HG02642 (cell line): ENCODE data around the gene HERC4.
"Not testable (repeated sequence)": the region's sequence is repeated elsewhere in the genome, so short reads cannot be mapped to it uniquely, and the experiment has no call there.

Experiments used
- ATAC-seq: cut with Tn5 transposase; IDR thresholded peaks from one replicate; pipeline ENCODE4 v1.9.1; 2021; ENCODE audit warnings: mild to moderate bottlenecking; ENCODE audit not compliant: unreplicated experiment, poor library complexity

HERC4 gene

DNA sequence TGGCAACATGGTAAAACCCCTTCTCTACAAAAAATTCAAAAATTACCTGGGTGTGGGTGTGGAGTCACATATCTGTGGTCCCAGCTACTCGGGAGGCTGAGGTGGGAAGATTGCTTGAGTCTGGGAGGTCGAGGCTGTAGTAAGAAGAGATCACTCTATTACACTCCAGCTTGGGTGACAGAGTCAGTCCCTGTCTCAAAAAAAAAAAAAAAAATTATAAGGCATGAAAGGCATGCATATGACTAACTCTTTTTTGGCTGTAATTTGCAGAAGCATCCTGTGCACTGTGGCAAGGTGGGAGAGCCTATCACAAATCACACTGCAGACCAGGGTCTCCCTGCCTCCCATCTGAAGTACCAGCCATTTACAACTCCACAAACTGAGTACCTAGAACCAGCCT is 20.1 kb upstream of the HERC4 start:
- no peak for ATAC-seq

DNA sequence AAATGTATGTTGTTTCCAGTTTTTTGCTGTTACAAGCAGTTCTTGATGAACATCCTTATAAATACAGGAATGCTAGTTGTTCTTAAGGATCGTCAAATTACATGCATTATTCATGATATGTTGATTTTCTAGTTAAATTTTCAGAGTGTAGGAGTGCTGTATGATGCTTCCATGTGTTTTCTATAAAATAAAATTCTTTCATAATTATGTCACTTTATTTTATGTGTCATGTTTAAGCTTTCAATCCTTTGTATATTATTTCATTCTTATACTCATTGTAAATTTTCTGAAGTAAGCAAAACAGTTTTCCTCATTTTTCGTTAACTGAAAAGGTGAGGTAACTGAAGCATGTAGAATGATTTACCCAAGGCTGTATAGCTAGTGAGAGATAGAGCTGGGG is 17.4 kb upstream of the HERC4 start:
- no peak for ATAC-seq

DNA sequence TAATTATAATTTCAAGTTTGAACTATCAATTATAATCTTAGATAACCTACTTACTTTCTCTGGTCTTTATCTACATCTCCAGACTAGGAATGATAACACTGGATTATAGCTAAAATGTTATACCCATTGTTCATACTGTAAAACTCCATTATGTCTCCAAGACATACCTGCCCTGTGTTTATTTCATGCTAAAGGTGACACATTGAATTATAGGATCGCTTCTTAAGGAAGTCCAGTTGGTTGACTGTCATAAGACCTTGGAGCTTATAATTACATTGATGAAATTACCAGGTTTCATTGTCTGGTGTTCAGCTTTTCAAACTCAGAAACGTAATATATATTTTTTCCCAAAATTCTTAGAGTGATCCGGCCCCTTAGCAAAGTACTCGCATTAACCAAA is 15.5 kb upstream of the HERC4 start:
- ATAC-seq, result no peak

DNA sequence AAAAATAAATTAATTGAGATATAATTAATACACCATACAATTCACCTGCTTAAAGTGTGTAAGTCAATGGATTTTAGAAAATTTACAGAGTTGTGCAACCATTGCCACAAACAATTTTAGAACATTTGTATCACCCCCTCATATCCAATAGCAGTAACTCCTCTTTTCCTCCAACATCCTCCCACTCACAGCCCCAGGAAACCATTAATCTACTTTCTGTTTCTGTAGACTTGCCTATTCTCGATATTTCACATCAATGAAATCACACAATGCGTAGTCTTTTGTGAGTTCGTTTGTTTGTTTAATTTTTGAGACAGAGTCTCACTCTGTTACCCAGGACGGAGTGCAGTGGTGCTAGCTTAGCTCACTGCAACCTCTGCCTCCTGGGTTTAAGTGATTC is 13.7 kb upstream of the HERC4 start:
- ATAC-seq, result no peak

DNA sequence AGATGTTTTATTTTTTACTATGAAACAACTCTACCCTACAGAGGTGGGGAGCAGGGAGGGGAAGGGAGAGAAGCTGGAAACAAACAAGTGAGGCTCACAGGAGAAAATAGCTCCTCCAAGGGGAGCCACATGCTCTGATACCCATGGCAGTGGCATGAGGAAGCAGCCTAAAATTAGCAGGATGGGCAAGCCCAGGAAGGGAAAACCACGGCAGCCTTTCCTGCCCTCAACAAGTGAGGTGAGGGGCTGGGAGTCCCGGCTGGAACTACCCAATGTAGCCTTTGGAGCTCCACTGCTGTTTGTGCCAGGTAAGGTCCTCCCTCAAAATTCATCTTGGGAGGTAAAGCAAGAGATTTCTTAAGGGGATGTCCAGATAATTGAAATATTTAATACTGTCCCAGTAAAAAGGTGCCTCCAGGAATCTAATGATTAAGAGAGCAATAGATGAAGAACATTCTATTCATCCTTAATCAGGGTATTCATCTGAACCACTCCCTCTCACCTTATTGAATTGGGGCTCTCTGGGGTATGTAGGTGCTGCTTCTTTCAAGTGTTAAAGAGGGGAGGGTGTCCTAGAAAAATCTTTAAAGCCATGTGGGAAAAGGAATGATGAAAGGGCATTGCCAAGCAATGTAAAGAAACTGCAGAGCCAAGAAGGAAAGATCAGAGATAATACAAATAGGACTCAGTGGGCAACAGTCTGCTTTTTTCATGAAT is 12.8 kb upstream of the HERC4 start:
- ATAC-seq, result no peak

DNA sequence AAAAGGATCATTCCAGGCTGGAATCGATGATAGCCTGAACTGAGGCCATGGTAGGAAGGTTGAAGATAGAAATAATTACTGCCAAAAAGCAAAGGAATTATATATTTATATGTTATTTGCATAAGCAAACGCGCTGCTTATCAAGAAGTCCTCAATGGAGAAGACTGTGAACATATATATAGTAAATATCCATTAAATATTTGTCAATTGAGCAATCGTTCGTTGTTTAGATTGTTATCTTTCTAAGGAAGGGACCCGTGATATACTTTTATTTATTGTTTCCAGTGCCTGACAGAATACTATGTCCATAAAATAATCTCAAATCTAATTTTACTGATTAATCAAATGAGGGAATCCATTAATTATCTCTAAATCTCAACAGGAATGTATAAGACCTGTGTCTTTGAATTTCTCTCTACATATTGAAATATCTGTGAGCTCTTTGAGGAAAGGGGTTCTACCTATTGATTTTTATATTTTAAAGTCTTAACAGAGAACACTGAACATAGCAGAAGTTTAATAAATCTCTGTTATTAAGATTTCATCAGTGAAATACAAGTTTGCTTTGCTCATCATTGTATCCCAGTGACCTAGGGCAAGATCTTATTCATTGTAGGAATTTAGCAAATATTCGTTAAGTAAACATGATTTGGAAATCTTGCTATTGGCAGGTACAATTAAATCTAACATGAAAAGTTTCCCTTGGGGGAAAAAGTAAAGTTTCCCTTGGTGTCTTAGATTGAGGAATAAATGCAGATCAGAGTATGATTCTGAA is 12.0 kb upstream of the HERC4 start:
- no peak for ATAC-seq

DNA sequence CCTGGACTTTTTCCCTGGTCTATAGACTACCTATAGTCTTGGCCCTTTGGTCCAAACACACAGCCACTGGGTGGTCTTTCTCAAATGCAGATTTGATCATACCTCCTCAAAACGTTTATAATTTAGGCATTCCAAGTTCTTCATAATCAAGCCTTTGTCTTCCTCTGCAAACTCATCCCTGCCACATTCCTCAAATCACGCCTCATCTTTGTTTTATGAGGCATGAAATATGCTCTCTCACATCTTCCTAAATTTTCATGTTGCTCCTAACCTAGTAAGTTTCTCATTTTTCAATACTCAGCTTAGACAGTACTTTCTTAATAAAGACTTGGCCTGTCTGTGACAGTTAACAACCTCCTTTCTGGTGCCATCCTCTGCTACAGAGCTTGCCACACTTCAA is 10.9 kb upstream of the HERC4 start:
- ATAC-seq, result no peak

DNA sequence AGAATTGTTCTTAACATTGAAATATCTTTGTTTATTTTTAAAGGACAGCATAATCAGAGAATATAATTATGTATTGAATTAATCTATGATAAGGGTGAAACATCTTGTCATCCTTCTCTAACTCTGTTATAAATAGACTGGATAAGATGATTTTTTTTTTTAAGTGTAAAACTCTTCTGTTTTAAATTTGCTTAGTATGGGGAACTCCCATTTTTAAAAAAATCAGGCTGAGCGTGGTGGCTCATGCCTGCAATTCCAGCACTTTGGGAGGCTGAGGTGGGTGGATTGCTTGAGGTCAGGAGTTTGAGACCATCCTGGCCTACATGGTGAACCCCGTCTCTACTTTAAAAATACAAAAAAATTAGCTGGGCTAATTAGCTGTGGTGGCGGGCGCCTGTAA is 9.4 kb upstream of the HERC4 start:
- no peak for ATAC-seq

DNA sequence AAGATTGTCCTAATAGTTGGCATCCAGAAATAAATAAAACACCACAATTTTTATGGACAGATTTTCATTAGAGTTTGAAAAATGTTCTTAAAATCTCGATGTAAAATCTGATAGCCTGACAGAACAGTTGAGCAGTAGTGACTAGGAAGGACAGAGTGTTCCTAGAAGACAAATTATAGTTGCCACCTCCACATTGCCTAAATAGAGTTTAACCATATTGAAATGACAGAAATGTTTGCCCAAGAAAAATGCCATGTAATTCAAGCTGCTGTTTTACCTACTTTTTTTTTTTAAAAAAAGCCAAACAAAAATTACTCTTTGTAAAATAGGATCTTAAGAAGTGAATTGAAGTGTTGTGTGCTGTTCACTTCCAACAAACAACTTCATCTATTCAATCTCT is 8.9 kb upstream of the HERC4 start:
- ATAC-seq, result no peak

DNA sequence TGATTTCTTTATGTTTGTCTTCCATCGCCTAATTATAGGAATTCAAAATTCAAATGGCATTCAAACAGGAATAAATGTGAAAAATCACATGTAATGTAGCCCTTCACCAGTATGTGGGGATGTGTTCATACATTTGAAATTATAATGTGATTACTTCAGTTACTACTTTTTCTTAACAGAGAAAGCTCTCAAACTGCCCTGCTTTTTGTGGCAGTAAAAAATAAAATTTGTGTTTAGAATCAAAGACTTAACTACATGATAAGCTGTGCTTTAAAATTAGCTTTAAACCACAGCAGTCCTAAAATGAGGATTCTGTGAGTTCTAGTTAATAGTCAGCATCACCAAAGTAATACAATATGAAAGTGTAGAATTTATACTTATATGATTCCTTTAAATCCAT is 7.8 kb upstream of the HERC4 start:
- no peak for ATAC-seq

DNA sequence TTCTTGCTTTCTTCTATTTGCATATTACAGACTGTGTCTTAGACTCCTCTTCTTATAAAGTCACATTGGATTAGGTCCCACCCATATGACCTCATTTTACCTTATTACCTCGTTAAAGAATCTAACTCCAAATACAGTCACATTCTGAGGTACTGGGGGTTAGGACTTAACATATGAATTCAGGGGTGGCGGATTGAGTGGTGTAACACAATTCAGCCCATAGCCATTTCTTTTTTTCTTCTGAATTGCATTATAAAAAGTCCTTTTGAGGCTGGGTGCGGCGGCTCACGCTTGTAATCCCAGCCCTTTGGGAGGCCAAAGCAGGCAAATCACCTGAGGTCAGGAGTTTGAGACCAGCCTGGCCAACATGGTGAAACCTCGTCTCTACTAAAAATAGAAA is 6.8 kb upstream of the HERC4 start:
- ATAC-seq, result no peak

DNA sequence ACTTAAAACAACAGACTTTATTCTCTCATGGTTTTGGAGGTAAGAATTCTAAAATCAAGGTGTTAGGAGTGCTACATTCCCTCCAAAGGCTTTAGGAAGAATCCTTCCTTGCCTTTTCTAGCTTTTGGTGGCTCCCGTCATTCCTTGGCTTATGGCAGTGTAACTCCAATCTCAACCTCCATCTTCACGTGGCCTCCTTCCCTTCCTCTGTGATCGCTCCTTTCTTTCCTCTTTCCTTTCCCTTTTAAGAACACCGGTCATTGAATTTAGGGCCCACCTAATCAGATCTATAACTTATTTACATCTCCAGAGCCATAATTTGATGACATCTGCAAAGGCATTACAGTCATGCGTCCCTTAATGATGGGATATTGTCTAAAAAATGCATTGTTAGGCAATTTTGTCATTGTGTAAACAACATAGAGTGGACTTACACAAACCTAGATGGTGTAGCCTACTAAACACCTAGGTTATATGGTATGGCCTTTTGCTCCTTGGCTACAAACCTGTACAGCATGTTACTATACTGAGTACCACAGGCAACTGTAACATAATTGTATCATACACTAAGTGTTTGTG is 5.9 kb upstream of the HERC4 start:
- no peak for ATAC-seq

DNA sequence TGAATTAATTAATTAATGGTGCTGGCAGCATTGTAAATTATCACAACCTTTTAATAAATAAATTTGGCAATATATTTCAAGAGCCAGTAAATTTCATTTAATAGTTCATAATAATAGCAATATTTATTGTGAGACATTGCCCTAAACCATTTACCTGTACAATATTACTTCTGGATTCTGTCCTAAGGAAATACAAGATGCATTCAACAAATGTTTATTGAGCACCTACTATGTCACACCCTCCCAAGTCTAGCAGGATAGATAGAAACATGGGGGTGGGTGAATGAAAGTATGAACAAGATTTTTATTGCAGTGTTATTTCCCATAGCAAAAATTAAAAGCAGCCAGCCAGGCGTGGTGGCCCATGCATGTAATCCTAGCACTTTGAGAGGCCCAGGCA is 4.4 kb upstream of the HERC4 start:
- no peak for ATAC-seq

DNA sequence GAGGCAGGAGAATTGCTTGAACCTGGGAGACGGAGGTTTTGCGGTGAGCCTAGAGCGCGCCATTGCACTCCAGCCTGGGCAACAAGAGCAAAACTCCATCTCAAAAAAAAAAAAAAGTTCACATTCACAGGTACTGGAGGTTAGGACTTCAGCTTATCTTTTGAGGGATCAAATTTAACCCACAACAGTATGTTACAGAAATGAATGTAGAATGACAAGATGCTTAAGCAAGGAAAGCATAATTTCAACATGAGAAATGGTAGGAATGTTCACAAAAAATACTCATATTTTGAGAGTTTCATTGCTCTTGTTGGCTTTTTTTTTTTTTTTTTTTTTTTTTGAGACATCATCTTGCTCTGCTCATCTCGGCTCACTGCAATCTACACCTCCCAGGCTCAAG is 1.9 kb upstream of the HERC4 start:
- ATAC-seq, result no peak

DNA sequence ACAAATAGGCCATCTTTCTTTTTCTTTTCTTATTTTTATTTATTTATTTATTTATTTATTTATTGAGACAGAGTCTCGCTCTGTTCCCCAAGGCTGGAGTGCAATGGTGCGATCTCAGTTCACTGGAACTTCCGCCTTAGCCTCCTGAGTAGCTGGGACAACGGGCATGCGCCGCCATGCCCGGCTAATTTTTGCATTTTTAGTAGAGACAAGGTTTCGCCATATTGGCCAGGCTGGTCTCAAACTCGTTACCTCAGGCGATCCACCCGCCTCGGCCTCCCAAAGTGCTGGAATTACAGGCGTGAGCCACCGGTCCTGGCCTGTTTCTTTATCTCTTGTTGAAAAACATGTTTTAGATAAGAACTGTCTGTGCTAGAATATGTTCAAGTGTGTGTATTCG is 998 bp upstream of the HERC4 start:
- ATAC-seq, result not testable (repeated sequence)

DNA sequence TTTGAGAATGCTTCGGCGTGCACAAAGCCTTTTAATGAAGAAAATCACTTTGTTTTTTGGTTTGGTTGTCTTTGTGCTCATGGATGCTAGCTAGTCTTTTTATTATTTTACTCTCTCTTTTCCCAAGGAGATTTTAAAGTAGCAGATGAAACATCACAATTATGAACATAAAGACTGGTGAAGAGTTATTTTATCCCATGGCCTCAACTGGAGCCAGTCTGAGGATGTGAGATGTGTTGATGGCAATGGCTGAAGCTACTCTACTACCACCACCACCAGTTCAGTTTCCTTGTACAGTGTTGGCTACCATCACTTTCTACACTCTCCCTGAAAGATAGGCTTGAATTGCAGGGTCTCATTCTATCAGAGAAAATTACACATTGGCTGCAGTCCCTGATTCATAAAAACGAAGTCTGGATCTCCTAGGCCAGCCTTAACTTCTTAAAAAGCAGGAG is 494 bp upstream of the HERC4 start:
- no peak for ATAC-seq

DNA sequence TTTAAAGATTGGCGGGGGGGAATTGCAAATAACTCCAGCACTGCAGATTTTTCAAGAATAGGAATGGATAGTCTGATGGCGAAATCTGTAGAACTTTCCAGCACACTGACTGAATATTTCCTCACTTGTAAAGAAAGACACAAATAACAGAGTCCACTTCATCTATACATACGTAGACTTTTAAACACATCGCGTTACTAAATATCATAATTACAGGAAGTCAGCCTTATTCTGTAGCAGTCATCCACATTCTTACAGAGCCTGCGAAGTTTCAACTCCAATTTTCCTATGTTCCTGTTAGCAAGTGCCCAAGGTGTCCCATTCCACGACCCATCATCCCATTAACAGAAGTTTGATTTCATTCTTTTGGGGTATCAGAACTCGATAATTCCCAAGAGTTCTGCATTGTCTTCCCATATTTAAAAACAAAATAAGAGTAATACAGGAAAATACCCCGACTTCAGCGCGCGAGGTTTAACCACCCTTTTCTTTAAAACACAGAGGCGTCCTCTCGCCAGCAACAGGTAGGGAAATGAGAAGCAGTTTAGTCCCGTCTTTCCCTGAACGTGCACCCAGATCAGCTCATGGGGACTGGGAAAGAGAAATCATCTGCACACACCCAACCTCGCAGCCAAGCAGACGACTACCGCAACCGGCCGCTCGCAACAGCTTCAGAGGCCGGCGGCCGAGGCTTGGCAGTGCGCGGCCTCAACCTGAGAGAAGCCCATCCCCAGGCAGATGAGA is 880 bp downstream of the HERC4 start:
- no peak for ATAC-seq

DNA sequence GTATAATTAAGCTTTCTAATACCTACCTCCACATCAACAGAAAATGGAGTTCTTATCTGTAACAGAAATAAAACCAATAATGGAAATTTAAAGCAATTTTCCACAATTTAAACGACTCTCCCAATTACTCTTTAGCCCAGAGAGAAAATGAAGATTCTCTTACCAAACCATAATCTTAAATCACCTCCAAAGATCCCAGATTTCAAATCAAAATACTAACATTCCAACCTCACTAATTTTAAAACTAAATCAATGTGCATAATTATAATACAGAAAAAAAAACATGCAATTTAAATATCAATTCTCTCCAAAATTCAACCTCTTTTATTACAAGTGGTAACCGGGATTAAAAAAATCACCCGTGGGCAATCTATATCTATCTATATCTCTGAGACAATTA is 1.5 kb downstream of the HERC4 start:
- ATAC-seq, result no peak

DNA sequence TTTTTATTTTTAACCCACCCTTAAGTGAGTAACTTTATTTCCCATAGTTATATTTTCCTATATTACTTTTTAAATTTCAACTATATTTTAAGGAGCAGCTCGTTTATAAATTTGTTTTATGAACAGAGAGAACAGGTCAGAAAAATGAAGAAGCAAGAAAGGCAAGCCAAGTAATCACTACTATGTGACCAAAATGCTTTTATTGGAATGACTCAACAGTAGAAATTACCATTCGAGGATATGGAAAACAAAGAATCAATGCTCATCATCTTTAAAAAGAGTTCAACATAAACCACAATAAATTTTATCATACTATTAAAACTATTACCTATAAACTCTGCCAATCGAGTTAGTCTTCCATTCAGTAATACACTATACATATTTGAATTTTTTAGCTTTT is 7.6 kb downstream of the HERC4 start:
- no peak for ATAC-seq

DNA sequence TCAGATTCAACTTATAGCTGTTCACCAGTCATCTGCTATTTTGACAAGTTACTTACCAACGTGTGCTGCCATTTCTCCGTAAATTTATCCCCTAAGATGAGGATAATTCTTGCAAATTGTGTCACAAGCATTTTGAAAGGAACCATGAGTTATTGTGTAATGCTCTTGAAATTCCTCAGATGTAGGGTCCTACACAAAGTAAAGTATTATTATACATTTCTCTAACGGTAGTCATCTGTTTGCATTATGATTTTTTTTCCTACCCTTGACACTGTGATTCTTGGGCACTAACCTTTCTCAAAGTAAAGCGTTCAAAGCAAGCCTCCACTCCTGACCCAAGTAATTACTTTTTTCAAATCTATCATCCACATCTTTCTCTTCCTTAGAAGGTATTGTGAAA is 8.1 kb downstream of the HERC4 start:
- ATAC-seq, result no peak

DNA sequence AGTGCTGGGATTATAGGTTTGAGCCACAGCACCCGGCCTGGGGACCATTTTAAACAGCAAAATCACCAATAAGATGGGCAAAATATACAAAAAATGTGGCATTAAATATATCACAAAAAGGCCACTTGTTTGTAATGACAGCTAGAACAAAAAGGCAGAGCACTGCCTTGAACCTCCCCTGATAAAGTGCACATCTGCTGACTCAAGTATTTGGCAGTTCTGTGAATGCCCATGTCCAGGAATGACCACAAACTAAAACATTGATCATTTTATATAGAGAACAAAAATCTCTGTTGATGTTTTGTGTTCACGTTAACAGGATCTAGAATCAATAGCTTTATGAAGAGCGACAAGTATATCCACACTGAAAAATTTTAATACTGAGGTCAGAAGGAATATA is 21.5 kb downstream of the HERC4 start:
- ATAC-seq, result no peak
